Stimulated activated naive CD8-positive, alpha-beta T cell treated with anti-CD3 and anti-CD28 coated beads, Interleukin-15, Interleukin-2, amounts not matched to agents 100 U/mL and 50 U/mL, for 24 hours (primary cell): ENCODE measurements around the gene GSTM2.
A peak's percentile ranks its signal among the peaks of the same experiment; 100 is the strongest.
"Not testable (repeated sequence)": the region's sequence is repeated elsewhere in the genome, so short reads cannot be mapped to it uniquely, and the experiment has no call there.

Experiments
- ATAC-seq: fragments of 150-1000 bp; cut with Tn5 transposase; one replicate; pipeline ENCODE4 v1.10.0; 2021
- DNase-seq: peaks from one replicate; pipeline ENCODE4 v3.0.0; 2021

GSTM2 gene

GRCh38 chr1:109644670-109645069, 23.2 kb upstream of the GSTM2 start:
- ATAC-seq, result no peak
- DNase-seq, result no peak

DNA sequence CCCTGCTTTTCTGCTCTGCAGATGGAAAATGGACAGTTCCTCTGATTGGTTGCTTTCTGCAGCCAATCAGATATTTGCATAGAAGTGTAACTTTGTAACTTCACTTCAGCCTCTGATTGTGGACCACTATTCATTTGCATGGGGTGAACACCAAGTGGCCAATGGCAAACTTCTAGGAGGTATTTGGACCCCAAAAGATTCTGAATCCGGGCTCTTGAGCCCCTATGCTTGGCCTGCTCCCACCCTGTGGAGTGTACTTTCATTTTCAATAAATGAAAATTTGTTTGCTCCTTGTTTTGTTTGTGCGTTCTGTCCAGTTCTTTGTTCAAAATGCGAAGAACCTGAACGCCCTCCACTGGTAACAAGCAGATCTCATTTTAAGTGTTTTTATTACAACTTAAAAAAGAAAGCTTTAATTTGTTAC, 18.4 kb upstream of the GSTM2 start:
- DNase-seq (no peak), ATAC-seq (no peak)

GRCh38 chr1:109650609-109651008, 17.2 kb upstream of the GSTM2 start:
- no peak for ATAC-seq
- no peak for DNase-seq

DNA sequence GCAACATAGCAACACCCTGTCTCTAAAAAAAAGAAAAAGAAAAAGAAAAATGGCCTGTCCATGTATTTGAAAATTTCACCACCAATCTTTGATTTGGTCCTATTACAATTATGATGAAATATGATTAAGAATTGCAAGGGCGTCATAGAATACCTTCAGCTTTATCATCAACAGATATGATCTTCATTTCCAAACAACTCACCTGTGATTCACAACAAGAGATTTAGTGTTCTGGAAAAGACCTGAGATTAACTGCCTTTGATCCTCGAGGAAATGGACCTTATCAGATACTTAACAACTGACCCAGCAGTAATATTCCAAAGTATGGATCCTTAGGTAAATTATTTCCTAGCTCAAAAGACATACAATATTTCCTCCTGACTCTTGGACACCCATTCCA, 15.5 kb upstream of the GSTM2 start:
- ATAC-seq, result no peak

GRCh38 chr1:109653306-109653705, 14.6 kb upstream of the GSTM2 start:
- no peak for ATAC-seq

More for the DNA sequence above, 15.5 kb upstream of the GSTM2 start:
- DNase-seq, result no peak

DNA sequence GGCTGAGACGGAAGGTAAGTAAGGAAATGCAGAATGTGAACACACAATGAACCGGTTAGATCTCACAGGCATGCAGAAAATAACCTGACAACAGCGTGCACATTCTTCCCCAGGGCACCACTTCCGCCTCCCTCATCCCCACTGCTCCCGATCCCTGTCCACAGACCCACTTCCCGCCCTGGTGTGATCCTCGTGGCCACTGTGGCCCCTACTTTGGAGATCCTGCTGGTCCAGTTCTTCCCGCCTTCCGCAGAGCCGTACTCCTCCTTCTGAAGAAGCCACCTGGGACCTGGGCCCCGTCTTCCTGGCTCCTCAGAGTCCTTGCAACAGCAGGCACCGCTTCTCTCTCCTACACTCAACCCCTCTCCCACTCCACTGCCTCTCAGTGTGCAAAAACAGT, 13.3 kb upstream of the GSTM2 start:
- ATAC-seq, result no peak
- no peak for DNase-seq

More at GRCh38 chr1:109653306-109653705, 14.6 kb upstream of the GSTM2 start:
- no peak for DNase-seq

GRCh38 chr1:109655615-109656519, 12.0 kb upstream of the GSTM2 start, which contains the start of gene GSTM4:
Gene GSTM4, plus strand, starts transcription at chr1:109656099. Its CDS starts 291 bp downstream, at chr1:109656390.
- DNase-seq, result peak; percentile 81

GRCh38 chr1:109657395-109657794, 10.5 kb upstream of the GSTM2 start:
- DNase-seq (no peak), ATAC-seq (no peak)

More at GRCh38 chr1:109655615-109656519, 12.0 kb upstream of the GSTM2 start, which contains the start of gene GSTM4:
- peak; percentile 92 for ATAC-seq

GRCh38 chr1:109657970-109658369, 9.9 kb upstream of the GSTM2 start:
- no peak for DNase-seq

DNA sequence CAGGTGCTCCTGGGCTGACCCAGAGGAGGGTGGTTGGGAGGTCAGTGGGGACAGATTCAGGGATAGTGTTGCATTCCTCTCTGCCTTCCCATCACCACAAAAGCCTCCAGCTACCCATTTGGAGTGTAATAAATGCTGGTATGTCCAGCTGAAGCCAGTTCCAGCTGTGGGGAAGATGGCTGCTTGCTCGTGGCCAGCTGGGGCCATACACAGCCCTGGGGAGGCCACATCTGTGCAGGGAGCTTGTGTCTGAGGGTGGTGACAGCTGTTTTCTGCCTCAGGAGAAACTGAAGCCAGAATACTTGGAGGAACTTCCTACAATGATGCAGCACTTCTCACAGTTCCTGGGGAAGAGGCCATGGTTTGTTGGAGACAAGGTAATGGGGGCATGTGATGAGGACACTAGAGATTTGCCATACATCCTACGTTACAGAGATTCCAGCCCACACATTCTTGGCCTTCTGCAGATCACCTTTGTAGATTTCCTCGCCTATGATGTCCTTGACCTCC, 9.3 kb upstream of the GSTM2 start:
- no peak for DNase-seq
- no peak for ATAC-seq

More at GRCh38 chr1:109657970-109658369, 9.9 kb upstream of the GSTM2 start:
- ATAC-seq, result no peak

GRCh38 chr1:109659145-109659544, 8.7 kb upstream of the GSTM2 start:
- DNase-seq (no peak), ATAC-seq (no peak)

DNA sequence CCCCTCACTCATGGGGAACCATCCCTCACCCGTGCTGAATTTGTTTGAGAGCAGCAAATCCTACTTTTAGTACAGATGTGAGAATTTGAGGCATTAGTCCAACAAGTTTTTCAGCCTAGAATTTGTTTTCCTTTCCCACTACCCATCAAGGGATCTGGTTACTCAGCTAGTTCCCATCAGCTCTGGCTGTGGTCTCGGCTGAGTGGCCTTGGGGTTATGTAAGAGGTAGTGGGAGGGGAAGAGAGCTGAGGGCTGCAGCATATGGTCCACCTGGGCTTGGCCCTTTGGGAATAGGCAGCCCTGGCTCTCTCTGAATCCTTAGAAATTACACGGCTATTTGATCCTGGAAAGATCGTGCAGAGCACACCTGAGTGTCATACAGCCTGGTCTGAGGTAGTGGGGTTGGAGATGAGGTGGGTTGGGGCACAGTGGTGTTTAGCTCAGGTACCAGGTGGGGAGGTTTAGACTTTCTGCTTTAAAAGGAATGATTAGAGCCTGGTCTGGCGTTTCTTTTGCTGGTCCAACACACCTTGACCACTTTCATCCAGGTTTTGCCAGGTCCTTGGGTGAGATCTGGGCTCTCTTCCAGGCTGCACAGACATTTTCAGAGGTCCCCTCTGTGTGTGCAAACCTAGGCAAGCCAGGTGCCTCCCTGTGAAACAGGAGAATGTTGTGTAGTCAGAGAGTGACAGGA, 7.7 kb upstream of the GSTM2 start:
- ATAC-seq (no peak), DNase-seq (no peak)

DNA sequence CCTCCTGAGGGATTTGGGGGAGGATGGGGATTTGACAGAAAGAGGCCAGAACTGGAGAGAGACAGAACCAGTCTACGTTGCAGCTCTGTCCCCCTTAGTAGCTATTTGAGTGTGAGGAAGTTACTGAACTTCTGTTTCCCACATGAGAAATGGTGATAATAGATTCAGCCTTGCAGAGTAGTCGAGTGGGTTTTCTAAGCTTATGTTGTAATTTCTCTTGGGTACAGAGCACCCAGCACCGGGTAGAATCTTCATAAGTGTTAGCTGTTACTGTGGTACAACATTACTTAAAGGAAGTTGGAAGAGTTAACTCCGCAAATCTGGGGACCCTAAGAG, 7.2 kb upstream of the GSTM2 start:
- ATAC-seq, DNase-seq: not testable (repeated sequence)

DNA sequence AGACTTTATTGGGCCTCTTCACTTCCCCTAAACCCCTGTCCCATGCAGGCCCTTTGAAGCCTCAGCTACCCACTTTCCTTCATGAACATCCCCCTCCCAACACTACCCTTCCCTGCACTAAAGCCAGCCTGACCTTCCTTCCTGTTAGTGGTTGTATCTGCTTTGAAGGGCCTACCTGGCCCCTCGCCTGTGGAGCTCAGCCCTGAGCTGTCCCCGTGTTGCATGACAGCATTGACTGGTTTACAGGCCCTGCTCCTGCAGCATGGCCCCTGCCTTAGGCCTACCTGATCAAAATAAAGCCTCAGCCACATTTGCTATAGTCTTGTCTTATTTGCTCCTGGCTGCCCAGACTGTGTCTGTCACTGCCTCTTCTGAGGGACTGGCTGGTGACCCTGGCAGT, 6.5 kb upstream of the GSTM2 start:
- no peak for ATAC-seq

GRCh38 chr1:109664671-109665070, 3.2 kb upstream of the GSTM2 start:
- DNase-seq (no peak), ATAC-seq (no peak)

More for the DNA sequence above, 6.5 kb upstream of the GSTM2 start:
- no peak for DNase-seq

- DNase-seq (no peak), ATAC-seq (peak; percentile 38)
Measured at GRCh38 chr1:109668123-109668775, 392 bp downstream of the GSTM2 start.

DNA sequence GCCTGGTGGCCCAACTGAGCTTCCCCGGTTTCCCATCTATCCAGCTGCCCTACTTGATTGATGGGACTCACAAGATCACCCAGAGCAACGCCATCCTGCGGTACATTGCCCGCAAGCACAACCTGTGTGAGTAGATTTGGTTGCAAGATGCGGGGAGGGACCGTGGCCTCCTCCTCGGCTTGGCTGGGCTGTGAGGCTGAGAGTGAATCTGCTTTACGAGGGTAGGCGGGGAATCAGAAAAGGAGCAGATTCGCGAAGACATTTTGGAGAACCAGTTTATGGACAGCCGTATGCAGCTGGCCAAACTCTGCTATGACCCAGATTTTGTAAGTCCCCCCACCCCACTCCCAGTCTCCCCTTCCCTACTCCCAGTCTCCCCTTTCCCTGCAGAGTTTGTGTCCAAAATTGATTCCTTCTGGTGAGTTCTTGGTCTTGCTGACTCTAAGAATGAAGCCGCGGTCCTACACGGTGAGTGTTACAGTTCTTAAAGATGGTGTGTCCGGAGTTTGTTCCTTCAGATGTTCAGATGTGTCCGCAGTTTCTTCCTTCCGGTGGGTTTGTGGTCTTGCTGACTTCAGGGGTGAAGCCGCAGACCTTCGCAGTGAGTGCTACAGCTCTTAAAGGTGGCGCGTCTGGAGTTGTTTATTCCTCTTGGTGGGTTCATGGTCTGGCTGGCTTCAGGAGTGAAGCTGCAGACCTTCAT, 1.5 kb downstream of the GSTM2 start:
- DNase-seq (peak; percentile 29), ATAC-seq (no peak)

DNA sequence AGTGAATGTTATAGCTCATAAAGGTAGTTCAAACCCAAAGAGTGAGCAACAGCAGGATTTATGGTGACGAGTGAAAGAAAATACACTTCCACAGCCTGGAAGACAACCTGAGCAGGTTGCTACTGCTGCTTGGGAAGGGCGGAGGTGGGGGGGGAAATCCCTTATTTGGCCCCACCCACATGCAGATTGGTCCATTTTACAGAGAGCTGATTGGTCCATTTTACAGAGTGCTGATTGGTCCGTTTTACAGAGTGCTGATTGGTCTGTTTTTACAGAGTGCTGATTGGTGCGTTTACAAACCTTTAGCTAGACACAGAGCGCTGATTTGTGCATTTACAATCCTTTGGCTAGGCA, 2.1 kb downstream of the GSTM2 start:
- not testable (repeated sequence) for ATAC-seq, DNase-seq

GRCh38 chr1:109671067-109671466, 3.2 kb downstream of the GSTM2 start:
- DNase-seq (no peak), ATAC-seq (no peak)

- DNase-seq, ATAC-seq: not testable (repeated sequence)
Measured at GRCh38 chr1:109673861-109674260, 6.0 kb downstream of the GSTM2 start.

DNA sequence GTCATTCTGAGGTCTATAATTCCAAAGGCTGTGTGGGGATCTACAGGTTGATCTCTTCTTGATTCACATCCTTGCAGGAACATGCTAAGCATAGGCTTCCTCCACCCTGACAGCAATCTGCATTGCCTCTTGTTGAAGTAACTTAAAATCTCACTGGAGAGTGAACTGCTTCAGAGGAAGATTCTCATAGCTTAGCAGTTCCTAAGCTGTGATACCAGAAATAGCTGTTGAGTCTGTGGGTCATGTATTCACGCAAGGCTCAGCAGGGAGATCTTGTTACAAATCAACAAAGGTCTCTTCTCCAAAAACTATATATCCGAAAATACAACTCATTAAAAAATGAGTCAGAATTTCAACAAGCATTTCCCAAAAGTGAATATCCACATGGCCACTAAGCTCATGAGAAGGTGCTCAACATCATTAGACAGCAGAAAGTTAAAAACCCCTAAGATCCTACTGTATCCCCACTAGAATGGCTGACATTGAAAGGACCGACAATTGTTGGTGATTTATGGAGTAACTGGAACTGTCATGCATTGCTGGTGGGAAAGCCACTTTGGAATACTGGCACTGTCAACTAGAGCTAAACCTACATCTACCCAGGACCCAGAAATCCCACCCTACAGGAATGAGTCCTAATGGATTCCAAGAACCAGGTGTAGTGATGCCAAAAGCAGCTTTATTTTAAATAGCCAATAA, 9.0 kb downstream of the GSTM2 start:
- ATAC-seq, DNase-seq: not testable (repeated sequence)
